Upper lobe of left lung (tissue), 6 donors: ENCODE results near the gene HTRA3. TPM values are rescaled to one million over a fixed set of nuclear protein-coding genes. Genes with fewer than 3 reads are reported as not detected.

ENCODE experiments used
- ATAC-seq, 2 donors: fragments of 200-7000 bp; cut with Tn5 transposase; one replicate each; pipeline ENCODE4 v1.9.1; 2022; ENCODE audit warnings: mild to moderate bottlenecking in 2 of 2, moderate library complexity in 2 of 2; ENCODE audit not compliant: low FRiP score in 2 of 2
- DNase-seq, 2 donors: peaks; one replicate each; pipeline ENCODE4 v3.0.0-alpha.2; 2019 to 2020
- H3K27ac ChIP-seq, 4 donors: fragments of 200-600 bp; sonication (generic); one replicate each; pipeline ENCODE4 v1.5.1; 2016 to 2019
- H3K27me3 ChIP-seq, 4 donors: fragments of 200-600 bp; sonication (generic); one replicate each; pipeline ENCODE4 v1.5.1; 2017 to 2019
- H3K36me3 ChIP-seq, 4 donors: fragments of 200-600 bp; sonication (generic); one replicate each; pipeline ENCODE4 v1.5.1; 2016 to 2019
- H3K4me1 ChIP-seq, 4 donors: fragments of 200-600 bp; sonication (generic); one replicate each; pipeline ENCODE4 v1.5.1; 2018 to 2019
- H3K4me3 ChIP-seq, 4 donors: fragments of 200-600 bp; sonication (generic); one replicate each; pipeline ENCODE4 v1.5.1; 2017 to 2019; ENCODE audit warnings: mild to moderate bottlenecking in 2 of 4, moderate library complexity in 1 of 4
- H3K9me3 ChIP-seq, 4 donors: fragments of 200-600 bp; sonication (generic); one replicate each; pipeline ENCODE4 v1.5.1; 2018 to 2019
- CTCF ChIP-seq, 6 experiments: fragments of 450-650 bp in 4 of 6; fragments of 200-600 bp in 2 of 6; sonication (generic) in 2 of 6; IDR thresholded peaks; one replicate each; pipeline ENCODE4 v1.5.1; 2016 to 2019; ENCODE audit warnings: antibody characterized with exemption in 6 of 6
- EP300 ChIP-seq, 4 donors: sonication (generic); formaldehyde crosslinking; IDR thresholded peaks; one replicate each; pipeline ENCODE4 v1.5.1; 2017; ENCODE audit warnings: antibody characterized with exemption in 4 of 4, control low read depth in 2 of 4
- POLR2A ChIP-seq, 4 donors: fragments of 450-650 bp; IDR thresholded peaks; one replicate each; pipeline ENCODE4 v1.5.1; 2016 to 2017; ENCODE audit warnings: antibody characterized with exemption in 4 of 4, mild to moderate bottlenecking in 2 of 4
- POLR2AphosphoS5 ChIP-seq, 2 donors: sonication (generic); formaldehyde crosslinking; IDR thresholded peaks; one replicate each; pipeline ENCODE4 v1.5.1; 2017; ENCODE audit warnings: antibody characterized with exemption in 2 of 2
- WGBS, 2 donors: methylation state at CpG; one replicate each; pipeline ENCODE4 v1.1.5; 2017 to 2018; 5-methylcytosine and 5-hydroxymethylcytosine counted together
- total RNA-seq, 6 donors: library from RNA; depleted of rRNA in 4 of 6; stranded (reverse); fragments of >200 nt in 4 of 6; gene quantifications; one replicate each; pipeline versions ENCODE4 v1.1.0 to v1.2.1, GENCODE V29; 2016 to 2021
- donor health status: DM: no; HTN: no; CAD: no; lungs with moderate emphysema.
- donor health status: DM: no; HTN: yes; CAD: no; lungs with severe emphysema.

Gene HTRA3
- total RNA-seq, 6 donors from 2014 or later, result 5.2 to 51.1 (median 19.7) TPM

- H3K27ac ChIP-seq, result no peak overlapping the region
Observed at GRCh38 chr4:8349664-8350236, 80.2 kb downstream of the HTRA3 start.

GRCh38 chr4:8350352-8350751 lies 80.8 kb downstream of the HTRA3 start:
- peaks cover 16 to 29% (median 24%) of the 10 kb centered on the region in 4 donors for H3K4me1 ChIP-seq
- H3K4me3 ChIP-seq, result no peak overlapping the region
- WGBS, 2 donors, result 93 to 96% methylated on average over 11 to 13 of the region's 13 CpGs
- no peaks in the 10 kb centered on the region for H3K27me3 ChIP-seq
- no peaks in the 10 kb centered on the region for H3K9me3 ChIP-seq
- no peak for DNase-seq
- H3K27ac ChIP-seq, result no peak overlapping the region
- no peak for ATAC-seq
- no peak for TF ChIP-seq POLR2AphosphoS5 (IDR thresholded peaks at IDR 0.05)
- TF ChIP-seq EP300 (IDR thresholded peaks at IDR 0.05), result no peak
- TF ChIP-seq CTCF (IDR thresholded peaks at IDR 0.05), result no peak
- TF ChIP-seq POLR2A (IDR thresholded peaks at IDR 0.05), result no peak
- no peaks in the 10 kb centered on the region for H3K36me3 ChIP-seq

More at GRCh38 chr4:8349664-8350236, 80.2 kb downstream of the HTRA3 start:
- peaks cover 16 to 29% (median 24%) of the 10 kb centered on the region in 4 donors for H3K4me1 ChIP-seq
- no peak for DNase-seq
- TF ChIP-seq CTCF (IDR thresholded peaks at IDR 0.05), result no peak
- TF ChIP-seq POLR2AphosphoS5 (IDR thresholded peaks at IDR 0.05), result no peak
- TF ChIP-seq POLR2A (IDR thresholded peaks at IDR 0.05), result no peak
- TF ChIP-seq EP300 (IDR thresholded peaks at IDR 0.05), result no peak
- H3K27me3 ChIP-seq, result no peaks in the 10 kb centered on the region
- no peak overlapping the region for H3K4me3 ChIP-seq
- H3K9me3 ChIP-seq, result no peaks in the 10 kb centered on the region
- WGBS, 2 donors, result 81 to 89% methylated on average over 7 of the region's 7 CpGs
- ATAC-seq, result no peak
- H3K36me3 ChIP-seq, result no peaks in the 10 kb centered on the region

DNA sequence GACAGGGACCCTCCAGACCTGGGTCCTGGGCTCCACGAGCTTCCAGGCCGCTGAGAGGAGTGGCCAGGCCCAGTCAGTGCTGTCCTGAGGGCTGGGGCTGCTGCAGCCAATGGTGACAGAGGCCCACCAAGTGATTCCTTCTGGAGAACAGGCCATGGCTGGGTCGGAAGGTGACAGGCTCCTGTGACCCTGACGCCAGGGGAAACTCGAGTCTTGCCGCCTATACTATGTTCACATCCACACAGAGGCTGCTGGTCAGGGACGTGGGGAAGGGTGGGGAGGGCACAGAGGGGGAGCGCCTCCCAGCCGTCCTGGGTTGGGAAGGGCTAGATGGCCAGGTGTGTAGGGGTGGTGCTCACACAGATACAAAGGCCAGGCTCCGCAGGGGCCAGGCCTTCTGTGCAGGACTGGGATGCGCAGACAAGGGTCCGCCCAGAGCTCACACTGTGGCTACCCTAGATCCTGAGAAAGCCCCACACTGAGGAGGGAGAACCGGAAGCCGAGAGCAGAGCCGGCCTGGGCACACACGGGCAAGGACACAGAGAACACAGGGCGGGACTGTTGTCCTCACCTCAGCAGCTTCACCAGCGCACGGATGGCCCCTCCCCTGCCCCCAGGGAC lies 81.4 kb downstream of the HTRA3 start:
- Histone ChIP-seq H3K27ac (peak overlapping the region in 3 of 4 donors; percentile 14 to 38 (median 34)), H3K4me3 (no peak overlapping the region), H3K4me1 (peaks cover 16 to 29% (median 25%) of the 10 kb centered on the region in 4 donors), H3K36me3 (no peaks in the 10 kb centered on the region), H3K27me3 (no peaks in the 10 kb centered on the region), H3K9me3 (no peaks in the 10 kb centered on the region)
- no peak for TF ChIP-seq POLR2AphosphoS5 (IDR thresholded peaks at IDR 0.05)
- TF ChIP-seq EP300 (IDR thresholded peaks at IDR 0.05), result no peak
- TF ChIP-seq POLR2A (IDR thresholded peaks at IDR 0.05), result no peak
- TF ChIP-seq CTCF (IDR thresholded peaks at IDR 0.05), result no peak
- 94% methylated on average over 12 of the region's 19 CpGs; no CpG with 5 or more reads in 1 of the 2 donors for WGBS, 2 donors
- no peak for ATAC-seq
- DNase-seq, result no peak

DNA sequence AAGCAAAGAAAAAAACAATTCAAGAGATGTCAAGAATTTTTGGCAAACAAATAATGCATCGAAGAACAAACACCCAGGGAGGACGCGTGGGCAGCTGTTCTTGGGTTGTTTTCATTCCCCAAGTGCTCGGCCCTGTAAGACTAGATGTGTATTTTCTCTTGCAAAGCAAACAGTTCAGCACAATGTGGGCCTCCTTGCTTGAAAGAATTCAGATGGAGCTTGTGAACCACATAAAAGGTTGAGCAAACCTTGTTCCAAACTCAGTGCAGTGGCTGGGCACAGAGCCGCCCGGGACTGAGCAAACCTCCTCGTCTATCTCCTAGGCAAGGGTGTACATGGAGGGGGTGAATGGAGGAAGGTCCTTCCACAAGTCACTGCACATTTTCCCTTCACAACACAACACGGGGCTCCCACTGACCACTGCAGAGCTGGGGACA lies 82.4 kb downstream of the HTRA3 start:
- DNase-seq (peak in 1 of 2 donors; percentile 49), ATAC-seq (peak; percentile 34 to 59)
- TF ChIP-seq EP300 (IDR thresholded peaks at IDR 0.05) (no peak), CTCF (IDR thresholded peaks at IDR 0.05) (no peak), POLR2A (IDR thresholded peaks at IDR 0.05) (no peak), POLR2AphosphoS5 (IDR thresholded peaks at IDR 0.05) (no peak)
- H3K9me3 ChIP-seq, result no peaks in the 10 kb centered on the region
- peak overlapping the region; percentile 22 to 56 (median 36) for H3K27ac ChIP-seq
- H3K4me1 ChIP-seq, result peaks cover 16 to 33% (median 26%) of the 10 kb centered on the region in 4 donors
- H3K27me3 ChIP-seq, result no peaks in the 10 kb centered on the region
- no peak overlapping the region for H3K4me3 ChIP-seq
- whole genome bisulfite sequencing, 2 donors, result 40 to 57% methylated on average over 8 of the region's 8 CpGs
- H3K36me3 ChIP-seq, result no peaks in the 10 kb centered on the region
